ENCODE data around the gene FEM1B.
"Not testable (repeated sequence)": the region's sequence is repeated elsewhere in the genome, so short reads cannot be mapped to it uniquely, and the experiment has no call there.

FEM1B gene

DNA sequence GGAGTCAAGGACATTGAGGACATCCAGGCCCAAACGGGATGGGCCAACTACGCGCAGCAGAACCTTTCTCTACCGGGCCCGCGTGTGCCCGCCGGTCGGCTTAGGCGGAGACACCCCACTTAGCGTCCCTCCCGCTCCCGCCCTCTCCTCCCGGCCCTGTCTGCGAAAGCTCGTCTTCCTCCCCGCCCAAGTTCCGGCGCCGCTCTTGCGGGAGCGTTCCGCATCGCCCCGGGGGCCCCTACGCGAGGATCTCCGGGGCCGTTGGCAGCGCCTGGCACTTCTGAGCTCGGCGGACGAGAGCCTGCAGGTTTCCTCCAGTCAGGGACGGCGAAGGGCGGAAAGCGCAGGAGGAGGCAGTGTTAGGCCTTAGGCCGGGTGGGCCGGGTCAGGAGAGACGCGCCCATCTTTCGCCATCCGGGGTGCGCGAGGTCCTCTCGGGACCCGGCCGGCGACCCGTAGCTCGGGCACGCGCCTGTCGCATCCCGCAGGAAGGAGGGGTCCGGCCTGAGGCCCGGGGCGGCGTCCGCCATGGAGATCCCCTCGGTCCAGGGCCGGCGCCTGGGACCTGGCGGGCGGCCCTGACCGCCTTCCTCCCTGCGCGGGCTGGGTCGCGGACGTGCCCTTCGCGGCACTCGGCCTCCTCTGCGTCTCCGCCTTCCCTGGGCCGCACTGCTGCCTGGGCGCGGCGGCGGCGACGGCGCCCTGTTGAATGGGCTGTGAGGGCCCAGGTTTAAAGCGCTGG lies at the start of gene FEM1B:
Gene FEM1B (plus strand): TSS at position 143 of the 742 bp plus-strand sequence. CDS start 673 bp downstream, outside the sequence.
- peak; percentile 94 for DNase-seq (ENCODE audit: low spot score)

GRCh38 chr15:68228143-68228970 lies 49.2 kb upstream of the FEM1B start:
- DNase-seq (ENCODE audit: low spot score): no peak

- DNase-seq (ENCODE audit: low spot score): no peak
Observed at GRCh38 chr15:68228971-68229385, 48.6 kb upstream of the FEM1B start.

DNA sequence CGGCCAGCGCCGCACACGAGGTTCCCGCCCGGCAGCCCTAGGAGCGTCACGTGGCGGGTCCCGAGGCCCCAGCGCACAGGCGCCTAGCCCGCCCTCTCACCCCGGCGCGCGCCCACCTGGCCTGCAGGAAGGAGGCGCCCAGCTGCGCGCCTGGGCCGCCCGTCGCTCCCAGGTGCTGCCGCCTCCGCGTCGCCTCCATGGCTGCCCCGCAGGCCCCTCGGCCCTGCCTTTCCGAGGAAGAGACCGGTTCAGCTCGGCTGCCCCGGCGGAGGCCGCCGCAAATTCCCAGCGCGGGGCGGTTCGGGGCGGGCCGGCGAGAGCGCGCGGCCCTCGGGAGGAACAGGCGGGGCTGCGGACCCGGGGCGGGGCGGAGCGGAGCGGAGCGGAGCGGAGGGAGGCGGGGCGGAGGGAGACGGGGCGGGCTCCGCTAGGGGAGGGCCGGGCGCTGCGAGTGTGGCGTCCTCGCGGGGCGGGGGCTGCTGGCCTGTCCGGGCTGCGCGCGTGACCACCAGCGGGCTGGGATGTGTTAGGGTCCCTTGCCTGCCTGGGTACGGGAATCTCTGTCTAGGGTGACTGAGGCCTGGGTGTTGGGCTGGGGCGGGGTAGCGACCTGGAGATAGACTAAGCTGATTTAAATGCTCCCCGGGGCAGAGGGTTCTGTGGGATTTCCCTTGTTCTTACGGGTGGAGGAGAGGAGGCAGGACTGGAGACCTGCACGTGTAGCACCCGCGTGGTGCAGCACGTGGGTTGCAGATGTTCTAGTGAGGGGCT lies 48.0 kb upstream of the FEM1B start, which contains the start of gene CLN6:
Gene CLN6 (minus strand): TSS at position 343 of the 771 bp plus-strand sequence. CDS start 144 bp downstream, at position 199.
- peak; percentile 85 for DNase-seq (ENCODE audit: low spot score)

DNA sequence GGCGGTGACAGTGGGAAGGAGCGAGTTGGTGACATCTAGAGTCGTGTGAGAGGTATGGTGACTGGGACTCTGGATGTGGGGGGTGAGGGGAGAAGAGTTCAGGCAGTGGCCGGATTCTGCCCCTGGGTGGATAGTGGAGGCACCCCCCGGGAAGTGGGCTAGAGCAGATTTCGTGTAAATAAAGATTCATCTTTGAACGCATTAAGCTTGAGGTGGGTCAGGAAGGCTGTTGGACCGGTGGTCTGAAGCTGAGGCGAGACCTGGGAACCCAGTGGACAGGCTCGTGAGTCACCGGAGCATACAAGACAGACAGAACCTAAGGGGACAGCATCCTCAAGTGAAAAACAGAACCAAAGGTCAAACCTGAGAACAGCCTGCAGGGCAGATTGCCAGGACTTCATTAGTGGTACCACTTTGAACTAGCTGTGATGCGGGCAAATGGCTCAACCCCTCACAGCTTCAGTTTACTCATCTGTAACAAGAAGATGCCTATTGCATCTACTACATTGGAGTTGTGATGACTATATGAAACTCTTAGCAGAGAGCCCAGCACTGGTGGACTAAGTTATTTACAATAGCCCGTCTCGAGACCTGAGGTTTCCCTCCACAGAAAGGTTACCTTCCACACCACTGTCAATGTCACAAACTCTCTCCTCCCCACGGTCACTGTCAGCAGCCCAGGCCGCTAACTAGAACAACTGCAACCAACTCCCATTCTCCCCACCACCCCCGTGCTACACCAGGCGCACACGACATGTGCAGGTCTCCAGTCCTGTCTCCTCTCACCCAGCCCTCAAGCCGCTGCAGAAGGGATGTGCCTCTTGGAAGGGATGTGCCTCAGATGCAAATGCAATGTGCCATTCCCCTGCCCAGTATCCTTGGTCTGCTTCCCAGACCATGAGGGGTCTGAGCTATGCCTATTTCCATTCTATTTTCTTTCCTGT lies 47.1 kb upstream of the FEM1B start:
- DNase-seq (ENCODE audit: low spot score): no peak

- no peak for DNase-seq (ENCODE audit: low spot score)
Observed at GRCh38 chr15:68231102-68231818, 46.3 kb upstream of the FEM1B start.

DNA sequence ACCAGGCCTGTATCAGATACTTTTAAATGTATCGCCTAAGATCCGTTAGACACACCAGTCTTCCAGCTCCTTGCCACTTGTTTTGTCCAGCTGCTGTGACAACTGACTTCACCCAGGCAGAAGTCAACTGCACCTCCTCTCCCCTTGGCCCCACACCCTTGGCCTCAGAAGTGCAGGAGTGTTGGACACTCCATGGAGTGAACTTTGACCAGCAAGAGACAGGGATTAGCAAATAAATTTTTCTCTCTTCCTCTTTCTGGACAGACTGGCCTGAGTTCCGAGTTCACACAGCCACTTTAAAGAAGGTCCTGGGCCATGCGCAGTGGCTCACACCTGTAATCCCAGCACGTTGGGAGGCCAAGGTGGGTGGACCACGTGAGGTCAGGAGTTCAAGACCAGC lies 45.1 kb upstream of the FEM1B start:
- DNase-seq (ENCODE audit: low spot score): no peak

DNA sequence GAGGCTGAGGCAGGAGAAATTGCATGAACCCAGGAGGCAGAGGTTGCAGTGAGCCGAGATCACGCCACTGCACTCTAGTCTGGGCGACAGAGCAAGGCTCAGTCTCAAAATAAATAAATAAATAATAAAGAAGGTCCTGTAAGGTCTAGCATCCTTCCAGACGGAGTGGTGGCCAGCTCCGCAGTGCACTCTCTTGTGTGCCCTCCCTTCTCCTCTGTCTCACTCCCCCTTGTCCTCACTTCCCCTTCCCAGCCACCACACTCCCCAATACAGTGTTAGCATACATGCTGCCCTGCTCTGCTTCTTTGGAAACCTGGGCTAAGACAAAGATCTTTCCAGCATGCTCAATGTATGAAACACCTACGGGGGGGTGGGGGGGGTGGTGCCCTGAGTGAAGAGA lies 44.6 kb upstream of the FEM1B start:
- DNase-seq (ENCODE audit: low spot score): peak; percentile 54

DNA sequence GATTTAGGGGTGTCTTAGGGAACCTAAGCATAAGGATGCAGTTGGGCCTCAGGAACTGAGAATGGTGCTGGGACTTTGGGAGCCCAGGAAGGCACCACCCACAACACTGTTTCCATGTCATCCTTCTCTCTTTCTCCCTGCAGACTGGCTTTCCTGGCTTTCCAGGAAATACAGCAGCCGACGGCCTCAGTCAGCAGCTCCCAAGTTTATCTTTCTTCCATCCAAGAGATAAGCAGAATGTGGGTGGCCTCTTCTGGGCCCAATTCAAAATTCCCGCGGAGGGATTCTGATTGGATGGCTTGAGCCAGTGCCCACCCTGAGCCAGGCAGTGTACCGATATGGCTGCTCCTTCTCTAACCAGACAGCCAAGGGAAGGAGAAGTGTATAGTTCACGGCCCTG lies 43.5 kb upstream of the FEM1B start:
- no peak for DNase-seq (ENCODE audit: low spot score)

GRCh38 chr15:68234520-68234919 lies 43.0 kb upstream of the FEM1B start:
- DNase-seq (ENCODE audit: low spot score): not testable (repeated sequence)

GRCh38 chr15:68235022-68235421 lies 42.5 kb upstream of the FEM1B start:
- no peak for DNase-seq (ENCODE audit: low spot score)

DNA sequence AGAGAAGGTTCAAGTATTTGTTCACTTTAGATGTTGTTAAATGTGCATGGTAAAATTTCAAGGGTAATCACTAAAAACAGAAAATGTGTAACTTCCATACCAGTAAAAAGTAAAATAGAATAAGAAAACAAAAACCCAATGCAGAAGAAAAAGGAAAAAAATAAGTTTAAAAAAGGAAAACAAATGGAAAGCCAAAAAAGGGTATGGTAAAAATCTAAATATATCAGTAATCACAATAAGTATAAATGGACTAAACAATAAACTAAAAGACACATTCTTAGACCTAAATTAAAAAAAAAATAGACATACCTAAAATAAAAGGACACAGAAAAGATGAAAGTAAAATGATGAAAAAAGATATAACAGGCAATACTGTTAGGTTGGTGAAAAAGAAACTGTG lies 38.5 kb upstream of the FEM1B start:
- DNase-seq (ENCODE audit: low spot score): no peak

- no peak for DNase-seq (ENCODE audit: low spot score)
Observed at GRCh38 chr15:68241088-68241935, 36.2 kb upstream of the FEM1B start.

DNA sequence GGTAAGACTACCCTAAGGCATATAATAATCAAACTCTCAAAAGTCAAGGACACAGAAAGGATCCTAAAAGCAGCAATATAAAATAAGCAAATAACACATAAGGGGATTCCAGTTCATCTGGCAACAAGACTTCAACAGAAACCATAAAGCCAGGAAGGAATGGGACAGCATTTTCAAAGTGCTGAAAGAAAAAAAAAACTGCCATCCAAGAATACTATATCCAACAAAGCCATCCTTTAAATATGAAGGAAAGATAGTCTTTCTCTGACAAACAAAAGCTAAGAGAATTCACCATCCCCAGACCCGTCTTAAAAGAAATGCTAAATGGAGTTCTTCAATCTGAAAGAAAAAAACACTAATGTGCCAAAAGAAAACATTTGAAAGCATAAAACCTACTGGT lies 33.3 kb upstream of the FEM1B start:
- no peak for DNase-seq (ENCODE audit: low spot score)

GRCh38 chr15:68249058-68249713 lies 28.4 kb upstream of the FEM1B start:
- DNase-seq (ENCODE audit: low spot score): no peak

DNA sequence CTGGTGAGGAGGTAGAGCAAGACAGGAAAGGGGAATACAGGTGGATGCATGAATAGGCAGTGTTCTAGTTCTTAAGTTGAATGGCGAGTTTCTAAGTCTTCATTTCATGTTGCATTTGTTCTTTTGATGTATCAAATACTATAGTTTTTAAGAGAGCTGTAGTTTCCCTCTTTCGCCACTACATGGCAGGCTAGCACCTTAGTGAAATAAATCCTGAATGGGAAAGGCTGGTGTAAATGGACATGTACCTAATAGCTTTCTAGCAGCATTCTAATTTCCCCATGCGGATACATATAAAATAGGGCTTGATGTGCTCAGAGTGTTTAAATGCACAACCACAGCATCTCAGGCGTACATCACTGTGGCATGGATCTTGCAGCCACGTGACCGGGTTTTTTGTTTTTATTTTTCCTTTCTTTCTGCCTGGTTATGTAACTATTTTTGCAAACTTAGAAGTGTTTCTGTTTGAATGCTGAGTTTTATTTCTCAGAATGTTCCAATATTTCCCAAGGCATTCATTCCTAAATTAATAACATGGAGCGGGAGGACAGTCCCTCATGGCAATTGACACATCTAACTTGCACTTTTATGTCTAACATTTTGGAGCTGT lies 24.5 kb upstream of the FEM1B start:
- peak; percentile 75 for DNase-seq (ENCODE audit: low spot score)

DNA sequence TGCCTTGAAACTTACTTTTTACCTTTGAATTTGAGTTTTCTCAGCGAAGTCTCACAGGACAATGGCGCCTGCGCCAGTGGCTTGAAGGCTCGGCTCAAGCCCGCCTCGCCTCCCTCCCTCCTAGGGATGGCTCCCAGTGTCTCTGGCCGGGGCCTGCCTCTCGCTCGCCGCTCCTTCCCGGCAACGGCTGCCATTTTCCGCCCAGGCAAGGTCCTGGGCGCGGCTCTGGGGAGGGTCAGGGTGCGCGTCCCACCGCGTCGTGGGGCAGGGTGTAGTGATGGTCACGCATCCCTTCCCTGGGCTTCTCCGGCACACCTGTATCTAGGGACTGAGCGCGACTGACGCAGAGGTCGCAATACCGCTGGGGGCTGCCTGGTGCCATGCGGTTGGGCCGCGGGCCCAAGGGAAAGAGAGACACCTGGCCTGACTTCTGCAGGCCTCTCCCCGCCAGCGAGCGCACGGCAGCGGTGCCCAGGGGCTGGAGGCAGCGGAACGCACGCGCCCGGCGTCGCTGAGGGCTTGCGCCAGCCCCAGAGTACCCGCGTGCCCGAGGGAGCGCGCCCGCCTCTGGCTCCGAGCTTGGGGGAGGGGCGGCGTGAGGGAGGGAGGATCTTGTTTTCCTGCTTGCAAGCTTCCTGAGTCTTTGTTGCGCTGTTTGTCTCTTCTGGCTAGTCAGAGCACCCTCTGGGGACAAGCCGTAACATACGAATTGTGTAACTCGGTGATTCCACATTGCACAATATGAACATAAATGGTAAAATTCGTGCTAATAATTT lies 20.7 kb upstream of the FEM1B start:
- DNase-seq (ENCODE audit: low spot score): peak; percentile 93

- no peak for DNase-seq (ENCODE audit: low spot score)
Observed at GRCh38 chr15:68258692-68259091, 18.9 kb upstream of the FEM1B start.

Data from globus pallidus (tissue), 1 donor.